Glomerular endothelial cell (primary cell): ENCODE data around the gene HOXB1. TPM values are rescaled to one million over a fixed set of nuclear protein-coding genes. Genes with fewer than 3 reads are reported as not detected.
"Not testable (repeated sequence)": the region's sequence is repeated elsewhere in the genome, so short reads cannot be mapped to it uniquely, and the experiment has no call there.

ENCODE experiments used
- DNase-seq: peaks from one replicate; pipeline ENCODE4 v3.0.0-alpha.2; 2011; ENCODE audit warnings: low read depth, low spot score; ENCODE audit errors: extremely low read depth
- total RNA-seq: library from RNA; depleted of rRNA; stranded (reverse); fragments of >200 nt; gene quantifications from 2 replicates; pipeline ENCODE4 v1.2.3, GENCODE V29; 2015

The HOXB1 gene
- total RNA-seq, 1 donor from 2014 or later, result not detected

DNA sequence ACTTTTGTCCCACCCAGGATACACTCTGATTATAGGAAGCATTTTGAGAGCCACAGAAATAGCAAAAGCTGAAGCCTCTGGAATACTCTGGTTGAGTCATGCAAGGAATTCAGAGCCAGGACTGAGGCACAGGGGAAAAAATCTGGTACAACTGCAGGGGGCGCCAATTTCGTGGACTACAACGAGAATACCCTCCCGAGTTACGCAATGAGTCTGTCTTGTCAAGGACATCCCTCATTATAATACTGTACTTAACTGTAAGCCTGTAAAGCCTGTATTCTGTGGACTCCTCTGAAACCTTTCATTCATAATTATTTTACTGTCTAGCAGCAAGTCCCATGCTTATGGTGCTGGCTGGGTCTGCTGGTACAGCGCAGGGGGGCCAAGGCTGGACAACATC, 7.8 kb downstream of the HOXB1 start:
- DNase-seq, result no peak

DNA sequence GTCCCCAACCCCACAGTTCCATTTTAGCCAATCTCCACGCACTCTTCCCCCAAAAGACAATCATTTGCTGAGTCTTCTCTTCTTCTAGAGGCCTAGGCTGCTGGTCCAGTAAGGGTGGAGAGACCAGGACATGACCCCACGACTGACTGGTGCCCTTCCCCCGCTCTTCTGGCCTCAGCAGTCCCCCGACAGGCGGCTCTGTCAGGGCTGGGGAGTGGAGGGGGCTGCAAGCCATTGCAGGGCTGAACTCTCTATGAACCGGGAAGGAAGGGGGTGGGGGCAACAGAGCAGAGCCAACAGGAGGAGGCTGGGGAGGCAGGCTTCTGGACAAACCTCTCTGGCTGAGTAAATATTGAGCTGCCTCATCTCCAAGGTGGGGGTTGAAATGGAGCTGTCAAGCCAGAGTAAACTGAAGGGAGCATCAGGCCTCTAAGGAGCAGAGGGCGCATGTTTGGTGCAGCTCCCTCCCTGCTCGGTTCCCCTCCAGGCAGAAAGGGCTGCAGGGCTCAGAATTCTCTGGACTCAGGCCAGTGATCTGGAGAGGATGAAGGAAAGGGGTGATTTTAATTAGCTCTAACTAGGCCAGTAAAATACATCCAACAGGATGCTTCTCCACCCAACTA, 8.7 kb downstream of the HOXB1 start:
- no peak for DNase-seq

DNA sequence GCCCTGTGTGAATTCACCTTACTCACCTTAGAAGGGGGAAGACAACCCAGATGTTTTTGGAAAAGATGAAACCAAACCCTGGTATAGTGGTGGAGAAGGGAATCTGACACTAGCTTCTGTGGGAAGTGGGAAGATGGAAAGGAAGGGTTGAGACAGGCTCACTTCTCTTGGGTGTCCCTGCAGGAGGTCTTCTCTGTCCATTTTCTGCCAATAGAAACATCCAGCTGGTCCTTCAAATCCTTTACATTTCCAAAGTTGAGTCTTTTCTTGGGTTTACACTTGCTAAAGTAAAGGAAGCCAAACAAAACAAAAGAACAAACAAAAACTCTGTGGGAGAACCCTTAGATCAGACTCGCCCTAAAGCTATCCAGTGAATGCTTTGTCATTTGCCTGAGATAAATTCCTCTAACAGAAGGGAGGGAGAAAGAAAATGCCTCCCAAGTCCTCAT, 10.2 kb downstream of the HOXB1 start:
- DNase-seq, result no peak

DNA sequence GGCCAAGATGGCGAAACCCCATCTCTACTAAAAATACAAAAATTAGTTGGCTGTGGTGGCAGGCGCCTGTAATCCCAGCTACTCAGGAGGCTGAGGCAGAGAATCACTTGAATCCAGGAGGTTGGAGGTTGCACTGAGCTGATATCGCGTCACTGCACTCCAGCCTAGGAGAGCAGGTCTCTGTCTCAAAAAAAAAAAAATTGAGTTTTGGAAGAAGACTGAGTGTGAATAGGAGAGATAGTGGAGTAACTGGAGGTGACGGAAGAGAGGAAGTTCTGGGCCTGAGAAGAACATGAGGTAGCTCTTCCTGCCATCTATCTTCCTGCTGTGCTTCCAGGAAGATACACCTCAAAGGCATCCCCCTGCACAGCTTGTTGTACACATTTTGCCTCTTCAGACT, 11.4 kb downstream of the HOXB1 start:
- no peak for DNase-seq

DNA sequence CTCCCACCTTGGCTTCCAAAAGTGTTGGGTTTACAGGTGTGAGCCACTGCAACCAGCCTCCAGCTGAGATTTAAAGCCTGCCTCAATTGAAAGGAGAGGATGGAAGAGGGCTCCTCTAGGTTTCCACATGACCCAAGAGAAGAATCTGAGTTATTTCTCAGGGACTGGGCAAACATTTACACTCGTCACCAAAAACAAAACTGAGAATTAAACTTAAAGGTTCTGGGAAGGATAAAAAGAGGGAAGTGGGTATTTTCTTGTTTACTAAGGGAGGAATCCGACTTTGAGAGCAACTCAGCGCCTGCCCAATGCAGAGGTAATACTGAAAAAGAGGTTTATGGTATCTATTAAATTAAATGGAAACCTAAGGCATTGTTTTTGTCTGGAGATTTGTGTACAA, 13.3 kb downstream of the HOXB1 start:
- no peak for DNase-seq

DNA sequence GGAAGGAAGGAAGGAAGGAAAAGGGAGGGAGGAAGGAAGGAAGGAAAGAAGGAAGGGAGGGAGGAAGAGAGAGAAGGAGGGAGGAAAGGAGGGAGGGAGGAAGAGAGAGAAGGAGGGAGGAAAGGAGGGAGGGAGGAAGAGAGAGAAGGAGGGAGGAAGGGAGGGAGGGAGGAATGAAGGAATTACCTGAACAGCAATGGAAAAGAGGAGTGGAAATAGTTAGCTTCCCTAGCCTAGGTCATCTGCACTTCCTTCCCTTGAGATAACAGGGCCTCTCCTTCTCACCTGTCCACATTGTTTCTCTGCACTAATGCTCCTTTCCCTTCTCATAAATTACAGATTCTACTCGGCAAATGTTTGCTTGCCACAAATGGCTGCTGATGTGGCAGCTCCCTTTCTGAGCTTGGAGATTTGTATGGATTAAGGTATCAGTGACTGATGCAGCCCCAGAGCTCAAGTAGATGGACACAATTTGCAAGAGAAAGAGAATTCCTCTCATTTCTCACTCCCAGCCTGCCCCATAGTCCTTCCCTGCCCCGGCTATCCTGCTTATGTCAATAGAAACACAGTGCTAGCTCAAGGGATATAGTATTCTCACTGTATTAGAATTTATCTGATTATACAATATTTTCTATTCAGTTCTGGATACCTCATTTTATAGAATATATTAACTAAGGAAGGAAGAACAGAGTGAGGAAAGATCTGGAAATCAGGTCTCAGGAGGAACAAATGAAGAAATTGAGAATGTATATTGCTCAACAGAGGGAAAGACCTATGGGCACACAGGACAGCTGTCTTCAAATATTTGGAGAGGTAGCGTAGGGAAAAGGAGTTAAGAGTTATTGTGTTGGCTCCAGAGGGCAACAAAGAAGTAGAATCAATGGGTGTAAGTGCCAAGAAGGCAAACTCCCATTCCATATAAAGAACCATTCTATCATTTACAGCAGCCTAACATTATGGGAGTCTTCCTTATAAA, 14.6 kb downstream of the HOXB1 start:
- no peak for DNase-seq

DNA sequence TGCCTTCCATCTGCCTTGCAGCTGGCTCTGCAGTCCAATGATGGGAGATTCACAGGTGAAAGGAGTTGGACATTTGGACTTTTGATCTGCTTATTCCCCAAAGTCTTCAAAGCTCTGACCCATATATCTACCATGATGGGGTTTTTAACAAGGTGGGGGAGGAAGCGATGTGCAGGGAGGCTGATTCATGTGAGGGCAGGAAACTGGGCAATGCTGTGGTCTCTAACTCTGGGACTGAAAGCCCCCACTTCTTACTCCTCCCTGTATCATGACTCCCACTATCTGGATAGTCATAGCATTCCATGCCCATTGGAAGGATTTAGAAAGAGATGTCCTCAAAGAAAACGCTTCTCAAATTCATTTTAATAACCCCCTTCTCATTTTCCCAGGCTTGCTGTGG, 16.3 kb downstream of the HOXB1 start:
- DNase-seq, result no peak

DNA sequence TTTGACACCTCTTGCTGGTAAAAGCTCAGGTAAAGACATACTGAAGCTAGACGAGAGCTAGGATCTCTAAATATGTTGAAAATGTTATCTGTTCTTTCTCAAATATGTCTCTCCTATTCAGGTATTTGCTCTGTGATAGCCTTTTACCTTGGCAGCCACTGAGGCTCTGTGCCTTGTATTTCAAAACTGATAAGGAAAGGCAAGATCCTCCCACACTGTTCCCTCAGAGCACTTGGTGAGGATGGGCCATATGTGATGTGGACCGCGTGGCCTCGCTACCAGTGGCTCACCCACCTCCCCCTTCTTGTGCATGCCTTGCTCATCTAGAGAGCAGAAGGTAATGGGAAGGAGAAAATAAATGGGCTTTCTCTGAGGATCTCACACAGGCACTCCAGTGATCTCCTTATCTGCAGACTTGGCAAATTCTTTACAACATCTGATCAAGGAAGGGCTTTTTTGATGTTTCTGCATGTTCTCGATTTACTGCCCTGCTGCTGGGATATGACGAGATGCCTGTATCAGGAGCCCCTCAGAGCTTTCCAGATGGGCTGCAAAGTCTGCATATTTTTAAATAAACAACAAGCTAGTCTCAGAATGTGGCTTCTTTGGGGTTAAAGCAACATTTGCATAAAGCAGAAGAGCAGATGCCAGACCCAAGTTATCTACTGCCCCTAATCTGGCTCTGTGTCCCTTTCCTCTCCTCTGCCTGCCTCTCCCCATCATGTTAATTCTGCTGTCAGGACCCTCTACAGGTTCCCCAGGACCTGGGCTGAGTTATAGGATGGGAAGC, 16.9 kb downstream of the HOXB1 start:
- no peak for DNase-seq

DNA sequence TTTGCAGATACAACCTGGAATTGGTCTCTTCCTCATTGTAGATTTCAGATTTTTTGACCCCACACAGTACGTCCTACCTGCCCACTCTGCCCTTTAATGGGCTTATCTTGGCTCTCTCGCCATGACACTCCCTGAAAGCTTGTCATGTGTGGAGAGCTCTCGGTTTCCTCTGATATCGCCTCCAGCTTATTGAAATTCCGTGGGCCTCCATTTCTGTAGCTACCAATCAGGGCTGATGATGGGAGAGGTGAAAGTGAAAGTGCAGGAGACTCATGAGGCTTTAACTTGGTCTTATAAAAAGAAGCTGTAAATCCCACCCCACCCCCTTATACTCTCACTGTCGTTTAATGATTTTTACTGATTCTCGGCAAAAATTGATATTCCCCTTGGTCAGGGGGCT, 17.7 kb downstream of the HOXB1 start:
- DNase-seq, result no peak

DNA sequence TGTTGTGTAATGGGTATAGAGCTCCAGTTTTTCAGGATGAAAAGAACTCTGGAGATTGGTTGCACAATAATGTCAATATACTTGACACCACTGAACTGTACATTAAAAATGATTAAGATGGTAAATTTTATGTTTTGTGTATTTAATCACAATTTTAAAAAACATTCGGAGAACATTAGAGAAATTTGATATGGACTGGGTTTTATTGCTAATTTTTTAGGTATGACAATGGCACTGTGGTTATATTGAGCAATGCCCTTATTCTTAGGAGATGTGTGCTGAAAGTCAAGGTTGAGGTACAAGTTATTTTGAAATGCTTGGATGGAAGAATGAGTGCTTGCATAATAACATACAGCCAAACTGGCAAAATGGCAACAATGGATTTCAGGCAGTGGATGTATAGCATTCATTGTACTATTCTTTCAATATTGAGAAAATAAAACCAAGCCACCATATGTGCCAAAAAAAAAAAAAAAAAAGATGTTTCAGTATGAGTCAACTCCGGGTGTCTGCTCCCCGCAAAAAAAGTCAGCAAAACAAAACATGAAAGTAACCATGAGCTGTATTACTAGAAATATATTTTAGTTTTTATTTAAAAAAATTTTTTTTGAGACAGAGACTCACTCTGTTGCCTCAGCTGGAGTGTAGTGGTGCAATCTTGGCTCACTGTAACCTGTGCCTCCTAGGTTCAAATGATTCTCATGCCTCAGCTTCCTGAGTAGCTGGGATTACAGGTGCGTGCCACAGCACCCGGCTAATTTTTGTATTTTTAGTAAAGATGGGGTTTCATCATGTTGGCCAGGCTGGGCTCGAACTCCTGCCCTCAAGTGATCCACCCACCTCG, 19.8 kb downstream of the HOXB1 start:
- DNase-seq, result no peak

DNA sequence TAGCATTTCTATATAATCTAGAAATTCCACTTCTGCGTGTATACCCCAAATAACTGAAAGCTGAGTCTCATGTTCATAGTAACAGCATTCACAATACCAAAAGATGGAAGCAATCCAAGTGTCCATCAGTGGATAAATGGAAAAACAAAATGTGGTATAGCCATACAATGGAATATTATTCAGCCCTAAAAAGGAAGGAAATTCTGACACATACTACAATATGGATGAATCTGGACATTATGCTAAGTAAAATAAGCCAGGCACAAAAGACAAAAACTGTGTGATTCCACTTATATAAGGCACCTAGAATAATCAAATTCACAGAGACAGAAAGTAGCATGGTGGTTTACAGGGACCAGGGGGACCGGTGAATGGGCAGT, 20.4 kb downstream of the HOXB1 start:
- DNase-seq, result no peak

DNA sequence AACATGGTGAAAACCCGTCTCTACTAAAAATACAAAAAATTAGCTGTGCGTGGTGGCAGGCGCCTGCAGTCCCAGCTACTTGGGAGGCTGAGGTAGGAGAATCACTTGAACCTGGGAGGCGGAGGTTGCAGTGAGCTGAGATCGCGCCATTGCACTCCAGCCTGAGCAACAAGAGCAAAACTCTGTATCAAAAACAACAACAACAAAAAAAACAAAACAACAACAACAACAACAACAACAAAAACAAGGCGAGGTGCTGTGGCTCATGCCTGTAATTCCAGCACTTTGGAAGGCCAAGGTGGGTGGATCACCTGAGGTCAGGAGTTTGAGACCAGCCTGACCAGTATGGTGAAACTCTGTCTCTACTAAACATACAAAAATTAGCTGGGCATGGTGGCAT, 21.1 kb downstream of the HOXB1 start:
- not testable (repeated sequence) for DNase-seq

DNA sequence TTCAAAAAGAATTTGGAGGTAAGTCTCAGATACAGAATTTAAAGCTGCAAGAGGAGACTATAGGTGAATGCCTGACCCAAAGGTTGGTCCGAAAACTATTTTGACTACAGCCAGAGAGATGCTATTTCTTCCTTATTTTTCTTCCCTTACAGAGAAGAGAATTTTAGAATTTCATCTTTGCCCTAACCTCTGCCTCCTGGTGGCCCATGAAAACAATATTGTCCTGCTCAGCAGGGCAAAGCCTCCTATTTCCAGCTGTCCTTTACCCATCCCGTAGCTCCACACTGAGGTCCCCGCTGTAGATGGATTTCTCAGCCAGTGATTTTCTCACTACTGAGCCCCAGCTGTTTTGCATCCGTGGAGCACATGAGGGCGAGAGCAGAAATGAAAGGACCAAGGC, 24.6 kb downstream of the HOXB1 start:
- no peak for DNase-seq

DNA sequence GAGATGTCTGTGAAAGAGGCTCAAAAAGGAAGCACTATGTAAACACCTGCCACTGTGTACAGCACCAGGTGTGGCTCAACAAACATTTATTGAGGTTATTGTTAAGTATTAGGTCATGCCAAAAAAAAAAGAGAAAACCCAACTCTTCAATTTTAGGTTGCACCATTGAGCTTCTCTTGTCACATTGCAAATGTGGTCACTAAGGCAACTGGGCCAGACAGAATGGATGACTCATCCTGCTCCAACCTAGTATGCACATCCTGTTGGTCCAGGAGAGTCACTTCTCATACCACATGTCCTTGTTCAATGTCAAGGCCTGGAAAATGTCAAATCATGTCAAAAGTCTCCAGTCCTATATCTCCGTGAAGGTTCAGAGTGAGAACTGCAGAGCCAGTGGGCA, 25.0 kb downstream of the HOXB1 start:
- DNase-seq, result peak; percentile 71

DNA sequence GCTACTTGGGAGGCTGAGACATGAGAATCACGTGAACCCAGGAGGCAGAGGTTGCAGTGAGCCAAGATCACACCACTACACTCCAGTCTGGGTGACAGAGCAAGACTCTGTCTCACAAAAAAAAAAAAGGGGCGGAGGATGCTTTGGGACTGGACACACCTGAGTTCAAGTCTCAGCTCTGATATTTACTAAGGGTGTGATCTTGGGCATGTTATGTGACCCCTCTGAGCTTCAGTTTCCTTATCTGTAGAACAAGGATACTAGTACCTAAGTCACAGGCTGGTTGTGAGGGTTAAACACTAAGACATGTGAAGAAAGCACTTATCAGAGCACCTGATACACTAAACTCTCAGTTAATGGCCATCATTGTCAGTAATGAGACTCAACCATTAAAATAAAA, 25.9 kb downstream of the HOXB1 start:
- DNase-seq, result no peak

DNA sequence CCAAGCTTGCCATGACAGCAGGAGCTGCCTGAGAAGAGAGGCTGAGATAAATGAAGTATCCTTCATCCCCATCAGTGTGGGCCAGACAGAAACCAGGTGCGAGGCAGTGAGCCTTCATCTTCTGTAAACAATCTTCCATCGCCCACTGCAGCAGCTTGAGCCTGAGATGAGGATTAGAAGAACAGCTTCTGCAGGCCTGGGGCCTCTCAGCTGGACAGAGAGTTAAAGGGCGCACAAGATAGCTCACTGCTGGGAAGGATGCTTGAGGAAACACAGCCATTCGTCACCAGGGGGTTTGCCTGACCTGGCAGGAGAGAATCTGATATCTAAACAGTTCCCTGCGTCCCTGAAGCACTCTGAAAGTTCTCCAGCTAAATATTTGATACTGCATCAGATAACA, 27.1 kb downstream of the HOXB1 start:
- no peak for DNase-seq

DNA sequence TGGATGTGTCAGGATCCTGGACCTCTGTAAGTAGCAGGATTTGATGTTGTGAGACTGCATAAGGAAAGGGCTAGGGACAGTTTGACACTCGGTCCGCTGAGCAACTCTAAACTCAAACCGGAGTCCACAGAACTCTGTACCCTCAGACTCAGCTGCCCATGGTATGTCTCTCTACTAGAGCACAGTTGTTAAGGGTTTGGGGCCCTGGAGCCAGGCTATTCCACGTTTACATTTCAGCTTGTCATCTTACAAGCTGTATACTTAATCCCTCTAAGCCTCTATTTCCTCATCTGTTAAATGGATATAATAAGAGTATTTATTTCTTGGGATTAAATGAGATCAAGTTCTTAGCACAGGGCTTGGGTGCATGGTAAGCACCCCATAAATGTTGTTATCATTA, 27.9 kb downstream of the HOXB1 start:
- no peak for DNase-seq

DNA sequence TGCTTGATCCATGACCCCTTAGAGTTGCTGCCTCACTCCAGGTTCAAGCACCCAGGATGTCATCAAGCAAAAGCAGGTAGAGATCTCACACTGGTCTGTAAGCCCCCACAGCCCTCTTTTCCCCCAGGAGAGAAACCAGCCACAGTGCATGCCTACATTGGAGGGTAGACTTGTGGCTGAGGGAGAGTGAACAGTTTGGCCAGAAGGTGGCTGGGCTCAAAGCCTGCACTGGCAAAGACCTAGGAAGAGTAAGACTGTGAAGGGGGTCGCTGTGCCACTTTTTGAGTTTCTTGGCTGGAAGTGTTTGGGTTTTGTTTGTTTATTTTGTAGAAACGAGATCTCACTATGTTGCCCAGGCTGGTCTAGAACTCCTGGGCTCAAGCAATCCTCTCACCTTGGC, 28.5 kb downstream of the HOXB1 start:
- no peak for DNase-seq

DNA sequence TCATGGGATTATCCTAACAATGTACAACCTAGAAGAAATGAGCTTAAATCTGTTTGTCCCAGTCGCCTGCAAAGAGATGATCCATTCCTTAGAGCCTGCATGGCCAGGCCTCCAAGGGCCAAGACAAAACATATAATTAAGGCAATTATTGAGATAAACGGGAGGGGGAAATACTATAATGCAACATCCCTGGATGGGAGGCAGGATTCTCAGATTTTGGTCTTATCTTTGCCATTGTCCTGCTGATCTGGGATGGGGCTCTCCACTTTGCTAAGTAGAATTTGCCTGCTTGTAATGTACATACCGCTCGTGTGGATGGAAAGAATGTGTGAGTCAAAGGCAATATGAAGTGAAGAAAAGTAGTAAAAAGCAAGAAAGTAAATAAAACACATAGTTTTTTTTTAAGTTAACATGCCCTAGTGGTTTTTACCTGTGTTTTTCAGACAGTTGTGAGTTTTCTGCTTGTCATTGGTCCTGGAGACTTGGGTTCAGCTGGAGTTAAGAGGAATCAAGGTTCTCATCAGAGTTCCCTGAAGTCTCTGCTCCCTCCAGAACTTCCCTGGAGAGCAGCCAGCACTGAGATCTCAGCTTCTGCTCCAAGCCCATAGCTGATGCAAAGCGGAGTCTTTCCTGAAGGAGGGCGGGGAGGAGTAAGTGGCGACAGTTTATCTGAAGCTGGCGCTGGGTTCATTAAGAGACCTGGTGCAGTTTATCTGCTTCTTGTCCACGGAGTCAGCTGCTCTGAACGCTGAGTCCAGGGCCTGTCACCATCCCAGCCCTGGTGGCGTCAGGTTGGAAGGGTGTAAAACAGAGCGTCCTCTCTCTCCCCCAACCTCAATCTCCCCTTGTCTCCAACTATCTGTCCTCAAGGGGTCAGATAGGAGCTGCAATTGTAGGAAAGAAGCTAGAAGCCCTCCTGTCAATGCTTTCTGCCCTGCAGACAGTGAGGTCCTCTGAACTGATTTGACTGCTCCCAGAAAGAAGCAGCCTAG, 30.1 kb downstream of the HOXB1 start:
- no peak for DNase-seq
